Colonic mucosa (tissue), 4 donors: Measurements from ENCODE around the gene SPATA2. TPM values are rescaled to one million over a fixed set of nuclear protein-coding genes. Genes with fewer than 3 reads are reported as not detected.

ENCODE experiments used
- DNase-seq: peaks from one replicate; pipeline ENCODE4 v3.0.0-alpha.2; 2020
- H3K27ac ChIP-seq: fragments of 200-600 bp; one replicate; pipeline ENCODE4 v1.8.0; 2021
- H3K27me3 ChIP-seq: fragments of 200-600 bp; one replicate; pipeline ENCODE4 v1.8.0; 2021
- H3K36me3 ChIP-seq: fragments of 200-600 bp; one replicate; pipeline ENCODE4 v1.8.0; 2021
- H3K4me1 ChIP-seq: fragments of 200-600 bp; one replicate; pipeline ENCODE4 v1.8.0; 2021; ENCODE audit warnings: mild to moderate bottlenecking
- H3K4me3 ChIP-seq: fragments of 200-600 bp; one replicate; pipeline ENCODE4 v1.8.0; 2021
- H3K9ac ChIP-seq, 2 donors: one replicate each; pipeline ENCODE4 v1.7.0; 2013; ENCODE audit warnings: control low read depth in 2 of 2, low read depth in 2 of 2, low read length in 2 of 2
- H3K9me3 ChIP-seq: fragments of 200-600 bp; one replicate; pipeline ENCODE4 v1.8.0; 2021
- intact Hi-C: fragments of 100-400 bp; cut with DNase I; formaldehyde crosslinking; loops from one replicate; pipeline ENCODE4 v1.14.1; 2022
- total RNA-seq, 2 donors: library from RNA; stranded (reverse); fragmentation: NEBNext Ultra II Directional in 1 of 2; extraction: Animal tissue kit (Norgen Biotek cat#: 25700) in 1 of 2; gene quantifications; one replicate each; pipeline ENCODE4 v1.2.1, GENCODE V29; 2021
- TF ChIP-seq, protein P1 (sequence below): fragments of 200-600 bp; IDR thresholded peaks from one replicate; pipeline ENCODE4 v1.8.0; 2022; ENCODE audit warnings: antibody characterized with exemption, mild to moderate bottlenecking
- donor health status: healthy.
- donor health status: DM: no; HTN: no; CAD: no.
- donor health status: DM: no; HTN: no; CAD: no.

The SPATA2 gene
- total RNA-seq, 2 donors from 2014 or later, result 17.4 to 18.1 TPM

DNA sequence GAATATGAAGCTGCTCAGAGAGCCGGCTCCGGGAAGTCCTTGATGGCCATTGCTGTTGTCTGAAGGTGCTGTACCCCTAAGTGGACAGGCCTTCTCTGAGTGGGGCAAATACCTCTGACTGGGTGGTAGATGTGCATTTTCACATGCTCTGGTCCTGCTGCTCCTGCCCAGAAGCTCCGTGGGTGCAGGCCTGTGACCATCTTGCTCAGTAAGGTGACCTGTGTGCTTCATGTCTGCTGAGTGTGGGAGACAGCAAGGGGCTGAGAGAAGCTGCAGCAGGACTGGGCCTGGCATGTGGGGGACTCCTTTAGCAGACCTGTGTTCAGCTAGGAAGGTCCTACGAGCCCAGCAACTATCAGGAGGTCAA is 5.0 kb downstream of the SPATA2 start:
- intact Hi-C loops, result no loop called here

DNA sequence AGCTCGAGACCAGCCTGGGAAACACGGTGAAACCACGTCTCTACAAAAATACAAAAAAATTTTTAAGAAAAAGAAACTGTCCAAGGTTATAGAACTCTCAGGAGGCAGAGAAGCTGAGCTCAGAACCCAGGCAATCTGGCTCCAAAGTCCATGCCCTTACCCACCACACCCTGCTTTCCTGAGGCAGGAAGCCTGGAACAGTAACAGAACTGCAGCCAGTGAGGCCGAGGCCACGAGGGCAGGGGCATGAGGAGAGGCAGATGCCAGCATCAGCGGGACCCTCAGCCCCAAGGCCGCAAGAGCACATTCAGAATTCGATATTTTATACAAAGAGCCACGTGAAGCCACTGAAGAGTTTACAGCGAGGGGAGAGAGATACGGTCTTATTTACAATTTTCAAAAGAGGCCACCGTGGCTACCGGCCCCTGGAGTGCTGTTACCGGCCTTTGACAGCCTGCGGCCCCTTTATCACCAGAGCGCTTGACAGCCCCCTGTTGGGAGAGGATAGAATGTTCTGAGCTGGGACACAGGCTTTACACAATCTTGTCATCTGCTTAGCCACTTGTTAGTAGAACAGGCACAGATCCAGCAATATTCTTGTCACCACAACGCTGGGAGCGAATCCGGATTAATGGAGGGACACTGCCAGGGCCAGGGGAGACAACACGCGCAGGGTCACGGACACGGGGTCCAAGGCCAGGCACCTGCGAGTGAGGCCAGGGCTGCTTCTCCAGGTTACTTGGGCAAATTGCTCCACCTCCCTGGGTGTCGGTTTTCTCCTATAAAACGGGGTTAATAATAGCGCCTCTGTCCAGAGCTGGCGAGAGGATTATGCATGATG is 5.6 kb downstream of the SPATA2 start:
- Histone ChIP-seq H3K9me3 (no peaks in the 10 kb centered on the region), H3K4me1 (peaks cover 16% of the 10 kb centered on the region), H3K27ac (peak overlapping the region; percentile 48), H3K36me3 (peaks cover 10% of the 10 kb centered on the region), H3K9ac (peak overlapping the region in 1 of 2 donors; percentile 84), H3K27me3 (no peaks in the 10 kb centered on the region), H3K4me3 (no peak overlapping the region)
- DNase-seq, result peak; percentile 90
- TF ChIP-seq, protein P1, sequence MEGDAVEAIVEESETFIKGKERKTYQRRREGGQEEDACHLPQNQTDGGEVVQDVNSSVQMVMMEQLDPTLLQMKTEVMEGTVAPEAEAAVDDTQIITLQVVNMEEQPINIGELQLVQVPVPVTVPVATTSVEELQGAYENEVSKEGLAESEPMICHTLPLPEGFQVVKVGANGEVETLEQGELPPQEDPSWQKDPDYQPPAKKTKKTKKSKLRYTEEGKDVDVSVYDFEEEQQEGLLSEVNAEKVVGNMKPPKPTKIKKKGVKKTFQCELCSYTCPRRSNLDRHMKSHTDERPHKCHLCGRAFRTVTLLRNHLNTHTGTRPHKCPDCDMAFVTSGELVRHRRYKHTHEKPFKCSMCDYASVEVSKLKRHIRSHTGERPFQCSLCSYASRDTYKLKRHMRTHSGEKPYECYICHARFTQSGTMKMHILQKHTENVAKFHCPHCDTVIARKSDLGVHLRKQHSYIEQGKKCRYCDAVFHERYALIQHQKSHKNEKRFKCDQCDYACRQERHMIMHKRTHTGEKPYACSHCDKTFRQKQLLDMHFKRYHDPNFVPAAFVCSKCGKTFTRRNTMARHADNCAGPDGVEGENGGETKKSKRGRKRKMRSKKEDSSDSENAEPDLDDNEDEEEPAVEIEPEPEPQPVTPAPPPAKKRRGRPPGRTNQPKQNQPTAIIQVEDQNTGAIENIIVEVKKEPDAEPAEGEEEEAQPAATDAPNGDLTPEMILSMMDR, result no peak
- intact Hi-C loops, result no loop called here

More for the DNA sequence above, 5.0 kb downstream of the SPATA2 start:
- peaks cover 16% of the 10 kb centered on the region for H3K4me1 ChIP-seq
- peak overlapping the region; percentile 48 for H3K27ac ChIP-seq
- H3K9me3 ChIP-seq, result no peaks in the 10 kb centered on the region
- TF ChIP-seq, protein P1, result no peak
- peaks cover 10% of the 10 kb centered on the region for H3K36me3 ChIP-seq
- no peak for DNase-seq
- H3K4me3 ChIP-seq, result no peak overlapping the region
- H3K9ac ChIP-seq, result peak overlapping the region in 1 of 2 donors; percentile 84
- no peaks in the 10 kb centered on the region for H3K27me3 ChIP-seq

DNA sequence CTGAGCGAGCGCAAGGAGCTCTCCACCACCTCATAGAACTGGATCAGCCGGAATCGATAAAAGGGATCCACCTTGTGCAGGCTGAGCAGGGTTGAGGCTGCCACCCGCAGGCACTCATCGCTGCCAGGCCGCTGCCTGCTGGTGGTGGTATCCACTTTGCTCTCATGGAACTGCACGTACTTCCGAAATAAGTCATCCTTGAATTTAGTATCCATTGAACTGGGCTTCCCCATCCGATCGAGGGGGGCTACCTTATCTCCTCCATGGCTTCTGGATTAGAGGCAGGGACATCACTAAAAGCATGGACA is 7.1 kb downstream of the SPATA2 start:
- peaks cover 10% of the 10 kb centered on the region for H3K36me3 ChIP-seq
- no peaks in the 10 kb centered on the region for H3K9me3 ChIP-seq
- TF ChIP-seq, protein P1, result no peak
- intact Hi-C loops, result no loop called here
- H3K4me3 ChIP-seq, result no peak overlapping the region
- peaks cover 8% of the 10 kb centered on the region for H3K4me1 ChIP-seq
- no peaks in the 10 kb centered on the region for H3K27me3 ChIP-seq
- H3K9ac ChIP-seq, result no peak overlapping the region
- DNase-seq, result no peak
- no peak overlapping the region for H3K27ac ChIP-seq

DNA sequence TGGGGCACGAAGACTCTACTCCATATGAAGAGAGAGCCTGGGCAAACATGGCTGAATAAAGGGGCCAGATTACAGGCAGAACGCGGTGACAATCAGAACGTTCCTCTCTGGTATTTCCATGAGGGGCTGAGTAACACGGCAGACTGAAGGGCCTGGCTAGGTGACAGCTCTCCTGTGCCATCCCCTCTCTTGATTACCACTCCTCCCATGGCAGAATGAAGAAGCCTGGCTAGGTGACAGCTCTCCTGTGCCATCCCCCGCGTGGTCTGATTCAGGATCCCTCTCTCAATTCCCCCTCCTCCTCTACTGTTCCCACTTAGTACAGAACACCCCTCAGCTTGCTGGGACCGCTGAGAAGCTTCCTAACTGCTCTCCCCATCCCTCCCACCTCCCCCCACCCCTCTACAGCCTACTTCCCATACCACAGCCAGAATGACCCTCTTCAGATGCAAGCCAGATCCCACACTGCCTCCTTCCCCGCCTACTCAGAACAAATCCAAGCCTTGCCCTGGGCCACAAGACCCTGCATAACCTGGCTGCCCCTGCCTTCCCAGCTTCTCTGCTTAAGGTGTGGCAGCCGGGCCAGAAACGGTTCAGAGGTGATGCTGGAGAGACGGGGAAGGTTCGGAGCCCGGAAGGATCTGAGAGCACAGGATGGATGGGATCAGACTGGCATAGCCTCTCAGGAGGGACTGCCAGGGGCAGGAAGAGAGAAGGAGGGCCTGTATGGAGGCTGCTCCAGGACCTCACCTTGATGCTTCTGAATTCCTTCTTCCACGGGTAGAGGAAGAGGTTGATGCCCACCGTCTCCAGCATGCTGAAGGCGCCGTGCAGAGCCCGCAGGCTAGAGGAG is 7.7 kb downstream of the SPATA2 start:
- intact Hi-C loops, result no loop called here
- Histone ChIP-seq H3K27ac (no peak overlapping the region), H3K4me1 (peaks cover 8% of the 10 kb centered on the region), H3K9ac (no peak overlapping the region), H3K27me3 (no peaks in the 10 kb centered on the region), H3K4me3 (no peak overlapping the region), H3K9me3 (no peaks in the 10 kb centered on the region), H3K36me3 (peaks cover 10% of the 10 kb centered on the region)
- TF ChIP-seq, protein P1, result no peak
- no peak for DNase-seq

DNA sequence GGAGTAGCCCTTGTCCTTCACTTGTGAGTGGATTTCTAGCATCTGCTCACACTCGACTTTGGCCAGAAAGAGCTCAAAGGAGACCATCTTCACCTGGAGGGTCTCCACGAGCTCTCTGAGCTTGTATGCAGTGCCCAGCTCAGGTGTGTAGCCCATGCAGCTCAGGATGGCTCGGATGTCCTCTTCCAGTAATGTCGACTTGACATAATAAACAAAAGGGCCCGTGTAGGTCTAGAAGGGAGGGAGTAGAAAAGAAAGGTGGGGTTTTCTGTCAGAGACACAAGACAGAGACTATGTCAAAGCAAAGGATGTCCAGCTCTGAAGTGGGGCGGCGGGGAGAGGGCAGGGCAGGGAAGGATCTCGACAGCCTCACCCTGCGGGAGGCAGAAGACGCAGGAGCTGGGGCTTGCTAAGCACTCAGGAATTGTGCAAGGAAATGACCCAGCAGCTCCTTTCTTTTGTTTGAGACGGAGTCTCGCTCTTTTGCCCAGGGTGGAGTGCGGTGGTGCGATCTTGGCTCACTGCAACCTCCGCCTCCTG is 8.6 kb downstream of the SPATA2 start:
- Histone ChIP-seq H3K4me3 (no peak overlapping the region), H3K9me3 (no peaks in the 10 kb centered on the region), H3K4me1 (peaks cover 8% of the 10 kb centered on the region), H3K9ac (no peak overlapping the region), H3K27ac (no peak overlapping the region), H3K36me3 (peaks cover 10% of the 10 kb centered on the region), H3K27me3 (no peaks in the 10 kb centered on the region)
- intact Hi-C loops, result no loop called here
- TF ChIP-seq, protein P1, result no peak
- no peak for DNase-seq
